GM23338 (cell line): ENCODE data around the gene ANAPC5. TPM values are rescaled to one million over a fixed set of nuclear protein-coding genes. Genes with fewer than 3 reads are reported as not detected.
A peak's percentile ranks its signal among the peaks of the same experiment; 100 is the strongest.

Experiments
- ATAC-seq: fragments of 200-7000 bp; cut with Tn5 transposase; 3 replicates; pipeline ENCODE4 v1.9.1; 2020
- DNase-seq: peaks from one replicate; pipeline ENCODE4 v3.0.0-alpha.2; 2015; ENCODE audit warnings: low spot score
- H2AFZ ChIP-seq: fragments of 200-600 bp; sonication (generic); 2 replicates; pipeline ENCODE4 v1.8.0; 2016; ENCODE audit warnings: antibody characterized with exemption, mild to moderate bottlenecking, moderate library complexity
- H3F3A ChIP-seq: fragments of 200-600 bp; sonication (generic); replicated peaks from 2 replicates; pipeline ENCODE4 v1.8.0; 2017; ENCODE audit warnings: antibody characterized with exemption, mixed run types, low read depth
- H3K27ac ChIP-seq: fragments of 200-600 bp; sonication (generic); 2 replicates; pipeline ENCODE4 v1.6.1; 2016; ENCODE audit warnings: low read depth
- H3K27me3 ChIP-seq: fragments of 200-600 bp; sonication (generic); 2 replicates; pipeline ENCODE4 v1.8.0; 2016; ENCODE audit warnings: mild to moderate bottlenecking, mixed run types, moderate library complexity; ENCODE audit not compliant: insufficient read depth
- H3K36me3 ChIP-seq: fragments of 200-600 bp; sonication (generic); 2 replicates; pipeline ENCODE4 v1.8.0; 2016; ENCODE audit warnings: mild to moderate bottlenecking; ENCODE audit not compliant: insufficient read depth
- H3K4me1 ChIP-seq: fragments of 200-600 bp; sonication (generic); 2 replicates; pipeline ENCODE4 v1.8.0; 2016; ENCODE audit warnings: mild to moderate bottlenecking, moderate library complexity; ENCODE audit not compliant: insufficient read depth
- H3K4me2 ChIP-seq: fragments of 200-600 bp; sonication (generic); 2 replicates; pipeline ENCODE4 v1.7.1; 2017; ENCODE audit warnings: mixed run types
- H3K4me3 ChIP-seq: fragments of 200-600 bp; sonication (generic); 2 replicates; pipeline ENCODE4 v1.6.1; 2016; ENCODE audit warnings: mixed run types
- H3K79me2 ChIP-seq: fragments of 200-600 bp; sonication (generic); replicated peaks from 2 replicates; pipeline ENCODE4 v1.8.0; 2017; ENCODE audit warnings: mild to moderate bottlenecking; ENCODE audit not compliant: insufficient read depth
- H3K9me2 ChIP-seq: fragments of 200-600 bp; sonication (generic); 2 replicates; pipeline ENCODE4 v1.8.0; 2017; ENCODE audit not compliant: insufficient read depth
- H4K20me1 ChIP-seq: fragments of 200-600 bp; sonication (generic); replicated peaks from 2 replicates; pipeline ENCODE4 v1.8.0; 2017; ENCODE audit warnings: mild to moderate bottlenecking; ENCODE audit not compliant: insufficient read depth
- H3K27ac Mint-ChIP-seq: 2 replicates; pipeline ENCODE4 v1.8.0; 2020; ENCODE audit warnings: inconsistent platforms, mild to moderate bottlenecking, moderate library complexity, mixed read lengths
- H3K27me3 Mint-ChIP-seq: 3 replicates; pipeline ENCODE4 v1.8.0; 2022; ENCODE audit warnings: low read depth, mild to moderate bottlenecking, moderate library complexity, mixed read lengths, inconsistent platforms; ENCODE audit not compliant: insufficient read depth, poor library complexity
- H3K36me3 Mint-ChIP-seq: 3 replicates; pipeline ENCODE4 v1.8.0; 2021; ENCODE audit warnings: low read depth, mild to moderate bottlenecking, inconsistent platforms, moderate library complexity, mixed read lengths
- H3K4me1 Mint-ChIP-seq: 3 replicates; pipeline ENCODE4 v1.8.0; 2020; ENCODE audit warnings: mild to moderate bottlenecking, inconsistent platforms, mixed read lengths
- H3K4me3 Mint-ChIP-seq: 3 replicates; pipeline ENCODE4 v1.8.0; 2021; ENCODE audit warnings: moderate library complexity, mild to moderate bottlenecking, inconsistent platforms, mixed read lengths
- H3K9me3 Mint-ChIP-seq: 3 replicates; pipeline ENCODE4 v1.8.0; 2020; ENCODE audit warnings: moderate library complexity, mild to moderate bottlenecking, inconsistent platforms, mixed read lengths
- EZH2phosphoT487 ChIP-seq: fragments of 200-600 bp; sonication (generic); IDR thresholded peaks from one replicate; pipeline ENCODE4 v1.8.1; 2018; ENCODE audit warnings: antibody characterized with exemption; ENCODE audit not compliant: unreplicated experiment
- JUNB ChIP-seq: IDR thresholded peaks from one replicate; pipeline ENCODE4 v1.6.1; 2016; ENCODE audit warnings: antibody characterized with exemption; ENCODE audit not compliant: unreplicated experiment
- NANOG ChIP-seq: IDR thresholded peaks from 2 replicates; pipeline ENCODE4 v1.6.1; 2016; ENCODE audit warnings: antibody characterized with exemption, borderline replicate concordance
- polyA plus RNA-seq: library from polyadenylated mRNA; unstranded; fragments of >200 nt; fragmentation: Nextera tagmentation; extraction: Ambion mirVana; gene quantifications from 2 replicates; pipeline ENCODE4 v1.2.1, GENCODE V29; 2016
- total RNA-seq: library from RNA; depleted of rRNA; stranded (reverse); fragments of >200 nt; shearing (Covaris generic); gene quantifications from 2 replicates; pipeline ENCODE4 v1.2.3, GENCODE V29; 2014
- TF ChIP-seq, protein P1 (sequence below): IDR thresholded peaks from one replicate; pipeline ENCODE4 v1.6.1; 2018; ENCODE audit warnings: antibody characterized with exemption; ENCODE audit not compliant: unreplicated experiment
- TF ChIP-seq, protein P2 (sequence below): IDR thresholded peaks from 2 replicates; pipeline ENCODE4 v1.6.1; 2016; ENCODE audit warnings: antibody characterized with exemption
- TF ChIP-seq, protein P3 (sequence below), 2 experiments: fragments of 200-600 bp in 1 of 2; sonication (generic) in 1 of 2; conservative IDR thresholded peaks; 2 replicates each; pipeline versions ENCODE4 v1.5.1 to v1.6.1; 2016 to 2017; ENCODE audit warnings: antibody characterized with exemption in 2 of 2, low read depth in 2 of 2, mild to moderate bottlenecking in 2 of 2, moderate library complexity in 1 of 2
- TF ChIP-seq, protein P4 (sequence below): fragments of 250-450 bp; sonication (Bioruptor Pico); IDR thresholded peaks from 2 replicates; pipeline ENCODE4 v1.5.0; 2020; ENCODE audit warnings: mild to moderate bottlenecking, moderate library complexity

Gene ANAPC5
- total and polyA plus RNA-seq, 2 experiments from 2014 or later = 65.9 to 125 TPM

DNA sequence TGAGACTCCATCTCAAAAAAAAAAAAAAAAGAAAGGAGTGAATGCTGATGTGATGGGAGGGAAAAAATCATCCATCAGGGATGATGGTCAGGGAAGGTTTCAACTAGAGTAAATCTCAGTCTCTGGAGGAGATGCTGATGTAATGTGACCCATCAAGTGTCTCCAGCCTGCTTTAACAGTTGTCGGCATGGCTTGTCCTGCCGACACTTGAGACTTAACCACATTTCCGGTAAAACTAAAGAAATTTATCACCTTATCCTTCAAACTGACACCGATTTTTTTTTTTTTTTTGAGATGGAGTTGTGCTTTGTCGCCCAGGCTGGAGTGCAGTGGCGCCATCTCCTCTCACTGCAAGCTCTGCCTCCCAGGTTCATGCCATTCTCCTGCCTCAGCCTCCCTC lies 21.5 kb upstream of the ANAPC5 start (continued):
- TF ChIP-seq, protein P1, sequence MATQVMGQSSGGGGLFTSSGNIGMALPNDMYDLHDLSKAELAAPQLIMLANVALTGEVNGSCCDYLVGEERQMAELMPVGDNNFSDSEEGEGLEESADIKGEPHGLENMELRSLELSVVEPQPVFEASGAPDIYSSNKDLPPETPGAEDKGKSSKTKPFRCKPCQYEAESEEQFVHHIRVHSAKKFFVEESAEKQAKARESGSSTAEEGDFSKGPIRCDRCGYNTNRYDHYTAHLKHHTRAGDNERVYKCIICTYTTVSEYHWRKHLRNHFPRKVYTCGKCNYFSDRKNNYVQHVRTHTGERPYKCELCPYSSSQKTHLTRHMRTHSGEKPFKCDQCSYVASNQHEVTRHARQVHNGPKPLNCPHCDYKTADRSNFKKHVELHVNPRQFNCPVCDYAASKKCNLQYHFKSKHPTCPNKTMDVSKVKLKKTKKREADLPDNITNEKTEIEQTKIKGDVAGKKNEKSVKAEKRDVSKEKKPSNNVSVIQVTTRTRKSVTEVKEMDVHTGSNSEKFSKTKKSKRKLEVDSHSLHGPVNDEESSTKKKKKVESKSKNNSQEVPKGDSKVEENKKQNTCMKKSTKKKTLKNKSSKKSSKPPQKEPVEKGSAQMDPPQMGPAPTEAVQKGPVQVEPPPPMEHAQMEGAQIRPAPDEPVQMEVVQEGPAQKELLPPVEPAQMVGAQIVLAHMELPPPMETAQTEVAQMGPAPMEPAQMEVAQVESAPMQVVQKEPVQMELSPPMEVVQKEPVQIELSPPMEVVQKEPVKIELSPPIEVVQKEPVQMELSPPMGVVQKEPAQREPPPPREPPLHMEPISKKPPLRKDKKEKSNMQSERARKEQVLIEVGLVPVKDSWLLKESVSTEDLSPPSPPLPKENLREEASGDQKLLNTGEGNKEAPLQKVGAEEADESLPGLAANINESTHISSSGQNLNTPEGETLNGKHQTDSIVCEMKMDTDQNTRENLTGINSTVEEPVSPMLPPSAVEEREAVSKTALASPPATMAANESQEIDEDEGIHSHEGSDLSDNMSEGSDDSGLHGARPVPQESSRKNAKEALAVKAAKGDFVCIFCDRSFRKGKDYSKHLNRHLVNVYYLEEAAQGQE = no peak
- TF ChIP-seq JUNB = no peak
- TF ChIP-seq, protein P2, sequence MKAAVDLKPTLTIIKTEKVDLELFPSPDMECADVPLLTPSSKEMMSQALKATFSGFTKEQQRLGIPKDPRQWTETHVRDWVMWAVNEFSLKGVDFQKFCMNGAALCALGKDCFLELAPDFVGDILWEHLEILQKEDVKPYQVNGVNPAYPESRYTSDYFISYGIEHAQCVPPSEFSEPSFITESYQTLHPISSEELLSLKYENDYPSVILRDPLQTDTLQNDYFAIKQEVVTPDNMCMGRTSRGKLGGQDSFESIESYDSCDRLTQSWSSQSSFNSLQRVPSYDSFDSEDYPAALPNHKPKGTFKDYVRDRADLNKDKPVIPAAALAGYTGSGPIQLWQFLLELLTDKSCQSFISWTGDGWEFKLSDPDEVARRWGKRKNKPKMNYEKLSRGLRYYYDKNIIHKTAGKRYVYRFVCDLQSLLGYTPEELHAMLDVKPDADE = no peak
- TF ChIP-seq NANOG = no peak

DNA sequence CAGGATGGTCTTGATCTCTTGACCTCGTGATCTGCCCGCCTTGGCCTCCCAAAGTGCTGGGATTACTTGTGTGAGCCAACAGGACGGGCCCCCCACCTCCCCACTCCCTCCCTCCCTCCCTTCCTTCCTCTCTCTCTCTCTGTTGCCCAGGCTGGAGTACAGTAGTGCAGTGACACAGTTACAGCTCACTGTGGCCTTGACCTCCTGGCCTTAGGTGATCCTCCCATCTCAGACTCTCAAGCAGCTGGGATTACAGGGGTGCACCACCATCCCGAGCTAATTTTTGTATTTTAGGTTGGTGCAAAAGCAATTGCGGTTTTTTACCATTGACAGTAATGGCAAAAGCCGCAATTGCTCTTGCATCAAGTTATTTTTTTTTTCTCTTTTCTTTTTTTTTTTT lies 19.2 kb upstream of the ANAPC5 start:
- TF ChIP-seq JUNB = no peak
- no peak for ATAC-seq
- Histone ChIP-seq H3K79me2 (no peaks in the 10 kb centered on the region), H2AFZ (no peak overlapping the region), H3K4me1 (no peaks in the 10 kb centered on the region), H3K4me2 (no peak overlapping the region), H3K27me3 (no peaks in the 10 kb centered on the region), H3K9me2 (no peaks in the 10 kb centered on the region), H3K36me3 (no peaks in the 10 kb centered on the region), H4K20me1 (no peaks in the 10 kb centered on the region), H3K27ac (no peak overlapping the region), H3F3A (no peaks in the 10 kb centered on the region), H3K4me3 (no peak overlapping the region)
- Mint-ChIP-seq H3K4me3 (no peak overlapping the region), H3K4me1 (no peaks in the 10 kb centered on the region), H3K27me3 (peaks cover 4% of the 10 kb centered on the region), H3K36me3 (no peaks in the 10 kb centered on the region), H3K9me3 (peaks cover 5% of the 10 kb centered on the region; the same call in 1 of the 3 replicates), H3K27ac (no peak overlapping the region)
- DNase-seq = no peak

DNA sequence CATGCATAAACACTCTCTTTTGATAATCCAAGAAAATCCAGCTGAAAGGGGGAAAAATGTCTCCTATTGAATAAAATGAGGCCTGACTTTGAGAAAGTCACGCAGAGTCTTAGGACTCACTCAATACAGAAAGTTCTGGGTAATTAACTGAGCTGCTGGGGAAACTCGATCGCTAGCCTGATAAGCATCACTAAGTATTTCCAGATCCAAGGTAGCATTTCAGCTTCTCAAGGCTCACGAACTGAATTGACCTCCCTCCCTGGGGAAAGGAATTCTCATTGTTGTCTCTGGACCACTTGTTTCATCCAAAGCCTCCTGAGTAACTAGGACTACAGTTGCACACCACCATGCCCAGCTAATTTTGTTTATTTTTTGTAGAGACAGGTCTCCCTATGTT lies 13.8 kb upstream of the ANAPC5 start:
- Mint-ChIP-seq H3K27me3 (peaks cover 2% of the 10 kb centered on the region), H3K27ac (no peak overlapping the region), H3K36me3 (no peaks in the 10 kb centered on the region), H3K4me1 (no peaks in the 10 kb centered on the region), H3K4me3 (no peak overlapping the region), H3K9me3 (no peaks in the 10 kb centered on the region)
- Histone ChIP-seq H3K36me3 (no peaks in the 10 kb centered on the region), H3K27me3 (no peaks in the 10 kb centered on the region), H3K79me2 (no peaks in the 10 kb centered on the region), H3K27ac (no peak overlapping the region), H3K4me1 (no peaks in the 10 kb centered on the region), H3K4me3 (no peak overlapping the region), H3K4me2 (no peak overlapping the region), H4K20me1 (no peaks in the 10 kb centered on the region), H3F3A (no peaks in the 10 kb centered on the region), H2AFZ (0 out of 2 replicates have a peak overlapping the region, but pooled peaks have one; percentile 14), H3K9me2 (no peaks in the 10 kb centered on the region)
- ATAC-seq (no peak), DNase-seq (no peak)
- TF ChIP-seq, protein P3, sequence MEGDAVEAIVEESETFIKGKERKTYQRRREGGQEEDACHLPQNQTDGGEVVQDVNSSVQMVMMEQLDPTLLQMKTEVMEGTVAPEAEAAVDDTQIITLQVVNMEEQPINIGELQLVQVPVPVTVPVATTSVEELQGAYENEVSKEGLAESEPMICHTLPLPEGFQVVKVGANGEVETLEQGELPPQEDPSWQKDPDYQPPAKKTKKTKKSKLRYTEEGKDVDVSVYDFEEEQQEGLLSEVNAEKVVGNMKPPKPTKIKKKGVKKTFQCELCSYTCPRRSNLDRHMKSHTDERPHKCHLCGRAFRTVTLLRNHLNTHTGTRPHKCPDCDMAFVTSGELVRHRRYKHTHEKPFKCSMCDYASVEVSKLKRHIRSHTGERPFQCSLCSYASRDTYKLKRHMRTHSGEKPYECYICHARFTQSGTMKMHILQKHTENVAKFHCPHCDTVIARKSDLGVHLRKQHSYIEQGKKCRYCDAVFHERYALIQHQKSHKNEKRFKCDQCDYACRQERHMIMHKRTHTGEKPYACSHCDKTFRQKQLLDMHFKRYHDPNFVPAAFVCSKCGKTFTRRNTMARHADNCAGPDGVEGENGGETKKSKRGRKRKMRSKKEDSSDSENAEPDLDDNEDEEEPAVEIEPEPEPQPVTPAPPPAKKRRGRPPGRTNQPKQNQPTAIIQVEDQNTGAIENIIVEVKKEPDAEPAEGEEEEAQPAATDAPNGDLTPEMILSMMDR (conservative IDR thresholded peaks at IDR 0.05; ENCODE audit: low read depth in 2 of 2) = no peak
- TF ChIP-seq EZH2phosphoT487 (no peak), NANOG (no peak)
- TF ChIP-seq, protein P4, sequence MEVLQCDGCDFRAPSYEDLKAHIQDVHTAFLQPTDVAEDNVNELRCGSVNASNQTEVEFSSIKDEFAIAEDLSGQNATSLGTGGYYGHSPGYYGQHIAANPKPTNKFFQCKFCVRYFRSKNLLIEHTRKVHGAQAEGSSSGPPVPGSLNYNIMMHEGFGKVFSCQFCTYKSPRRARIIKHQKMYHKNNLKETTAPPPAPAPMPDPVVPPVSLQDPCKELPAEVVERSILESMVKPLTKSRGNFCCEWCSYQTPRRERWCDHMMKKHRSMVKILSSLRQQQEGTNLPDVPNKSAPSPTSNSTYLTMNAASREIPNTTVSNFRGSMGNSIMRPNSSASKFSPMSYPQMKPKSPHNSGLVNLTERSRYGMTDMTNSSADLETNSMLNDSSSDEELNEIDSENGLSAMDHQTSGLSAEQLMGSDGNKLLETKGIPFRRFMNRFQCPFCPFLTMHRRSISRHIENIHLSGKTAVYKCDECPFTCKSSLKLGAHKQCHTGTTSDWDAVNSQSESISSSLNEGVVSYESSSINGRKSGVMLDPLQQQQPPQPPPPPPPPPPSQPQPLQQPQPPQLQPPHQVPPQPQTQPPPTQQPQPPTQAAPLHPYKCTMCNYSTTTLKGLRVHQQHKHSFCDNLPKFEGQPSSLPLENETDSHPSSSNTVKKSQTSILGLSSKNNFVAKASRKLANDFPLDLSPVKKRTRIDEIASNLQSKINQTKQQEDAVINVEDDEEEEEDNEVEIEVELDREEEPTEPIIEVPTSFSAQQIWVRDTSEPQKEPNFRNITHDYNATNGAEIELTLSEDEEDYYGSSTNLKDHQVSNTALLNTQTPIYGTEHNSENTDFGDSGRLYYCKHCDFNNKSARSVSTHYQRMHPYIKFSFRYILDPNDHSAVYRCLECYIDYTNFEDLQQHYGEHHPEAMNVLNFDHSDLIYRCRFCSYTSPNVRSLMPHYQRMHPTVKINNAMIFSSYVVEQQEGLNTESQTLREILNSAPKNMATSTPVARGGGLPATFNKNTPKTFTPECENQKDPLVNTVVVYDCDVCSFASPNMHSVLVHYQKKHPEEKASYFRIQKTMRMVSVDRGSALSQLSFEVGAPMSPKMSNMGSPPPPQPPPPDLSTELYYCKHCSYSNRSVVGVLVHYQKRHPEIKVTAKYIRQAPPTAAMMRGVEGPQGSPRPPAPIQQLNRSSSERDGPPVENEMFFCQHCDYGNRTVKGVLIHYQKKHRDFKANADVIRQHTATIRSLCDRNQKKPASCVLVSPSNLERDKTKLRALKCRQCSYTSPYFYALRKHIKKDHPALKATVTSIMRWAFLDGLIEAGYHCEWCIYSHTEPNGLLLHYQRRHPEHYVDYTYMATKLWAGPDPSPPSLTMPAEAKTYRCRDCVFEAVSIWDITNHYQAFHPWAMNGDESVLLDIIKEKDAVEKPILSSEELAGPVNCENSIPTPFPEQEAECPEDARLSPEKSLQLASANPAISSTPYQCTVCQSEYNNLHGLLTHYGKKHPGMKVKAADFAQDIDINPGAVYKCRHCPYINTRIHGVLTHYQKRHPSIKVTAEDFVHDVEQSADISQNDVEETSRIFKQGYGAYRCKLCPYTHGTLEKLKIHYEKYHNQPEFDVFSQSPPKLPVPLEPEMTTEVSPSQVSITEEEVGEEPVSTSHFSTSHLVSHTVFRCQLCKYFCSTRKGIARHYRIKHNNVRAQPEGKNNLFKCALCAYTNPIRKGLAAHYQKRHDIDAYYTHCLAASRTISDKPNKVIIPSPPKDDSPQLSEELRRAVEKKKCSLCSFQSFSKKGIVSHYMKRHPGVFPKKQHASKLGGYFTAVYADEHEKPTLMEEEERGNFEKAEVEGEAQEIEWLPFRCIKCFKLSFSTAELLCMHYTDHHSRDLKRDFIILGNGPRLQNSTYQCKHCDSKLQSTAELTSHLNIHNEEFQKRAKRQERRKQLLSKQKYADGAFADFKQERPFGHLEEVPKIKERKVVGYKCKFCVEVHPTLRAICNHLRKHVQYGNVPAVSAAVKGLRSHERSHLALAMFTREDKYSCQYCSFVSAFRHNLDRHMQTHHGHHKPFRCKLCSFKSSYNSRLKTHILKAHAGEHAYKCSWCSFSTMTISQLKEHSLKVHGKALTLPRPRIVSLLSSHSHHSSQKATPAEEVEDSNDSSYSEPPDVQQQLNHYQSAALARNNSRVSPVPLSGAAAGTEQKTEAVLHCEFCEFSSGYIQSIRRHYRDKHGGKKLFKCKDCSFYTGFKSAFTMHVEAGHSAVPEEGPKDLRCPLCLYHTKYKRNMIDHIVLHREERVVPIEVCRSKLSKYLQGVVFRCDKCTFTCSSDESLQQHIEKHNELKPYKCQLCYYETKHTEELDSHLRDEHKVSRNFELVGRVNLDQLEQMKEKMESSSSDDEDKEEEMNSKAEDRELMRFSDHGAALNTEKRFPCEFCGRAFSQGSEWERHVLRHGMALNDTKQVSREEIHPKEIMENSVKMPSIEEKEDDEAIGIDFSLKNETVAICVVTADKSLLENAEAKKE (CRISPR knock-in tag) = no peak
